Fibroblast of lung (primary cell): ENCODE measurements around the gene ANGPT4.

Source experiments
- EZH2 ChIP-seq: IDR thresholded peaks from 2 replicates; pipeline ENCODE4 v1.5.1; 2012; ENCODE audit warnings: low read length, control low read depth, mild to moderate bottlenecking; ENCODE audit errors: missing control alignments
- TF ChIP-seq, protein P1 (sequence below), 2 donors: IDR thresholded peaks in 1 of 2; conservative IDR thresholded peaks in 1 of 2; 1 replicate in 1 of 2; 2 replicates in 1 of 2; pipeline ENCODE4 v1.5.1; 2011 to 2012; ENCODE audit warnings: low read length in 2 of 2, control low read depth in 1 of 2, inconsistent platforms in 1 of 2, low read depth in 1 of 2, mild to moderate bottlenecking in 1 of 2

DNA sequence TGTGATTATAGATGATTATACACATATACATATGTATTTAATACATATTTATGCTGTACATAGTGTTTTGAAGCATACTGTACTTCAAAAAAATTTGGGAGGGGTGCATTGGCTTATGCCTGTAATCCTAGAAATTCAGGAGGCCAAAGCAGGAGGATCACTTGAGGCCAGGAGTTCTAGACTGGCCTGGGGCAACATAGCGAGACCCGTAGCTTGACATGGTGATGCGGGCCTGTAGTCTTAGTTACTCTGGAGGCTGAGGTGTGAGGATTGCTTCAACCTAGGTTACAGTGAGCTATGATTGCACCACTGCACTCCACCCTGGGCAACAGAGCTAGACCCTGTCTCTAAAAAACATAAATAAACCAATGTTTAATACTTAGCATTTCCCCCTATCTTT is 84.2 kb downstream of the ANGPT4 start:
- TF ChIP-seq, protein P1, sequence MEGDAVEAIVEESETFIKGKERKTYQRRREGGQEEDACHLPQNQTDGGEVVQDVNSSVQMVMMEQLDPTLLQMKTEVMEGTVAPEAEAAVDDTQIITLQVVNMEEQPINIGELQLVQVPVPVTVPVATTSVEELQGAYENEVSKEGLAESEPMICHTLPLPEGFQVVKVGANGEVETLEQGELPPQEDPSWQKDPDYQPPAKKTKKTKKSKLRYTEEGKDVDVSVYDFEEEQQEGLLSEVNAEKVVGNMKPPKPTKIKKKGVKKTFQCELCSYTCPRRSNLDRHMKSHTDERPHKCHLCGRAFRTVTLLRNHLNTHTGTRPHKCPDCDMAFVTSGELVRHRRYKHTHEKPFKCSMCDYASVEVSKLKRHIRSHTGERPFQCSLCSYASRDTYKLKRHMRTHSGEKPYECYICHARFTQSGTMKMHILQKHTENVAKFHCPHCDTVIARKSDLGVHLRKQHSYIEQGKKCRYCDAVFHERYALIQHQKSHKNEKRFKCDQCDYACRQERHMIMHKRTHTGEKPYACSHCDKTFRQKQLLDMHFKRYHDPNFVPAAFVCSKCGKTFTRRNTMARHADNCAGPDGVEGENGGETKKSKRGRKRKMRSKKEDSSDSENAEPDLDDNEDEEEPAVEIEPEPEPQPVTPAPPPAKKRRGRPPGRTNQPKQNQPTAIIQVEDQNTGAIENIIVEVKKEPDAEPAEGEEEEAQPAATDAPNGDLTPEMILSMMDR (conservative IDR thresholded peaks at IDR 0.05 in 1 of 2, IDR thresholded peaks at IDR 0.05 in 1 of 2; ENCODE audit: low read depth in 1 of 2, low read length in 2 of 2): no peak
- no peak for TF ChIP-seq EZH2
